SK-N-SH (cell line): Measurements from ENCODE around the gene TMEM184A. TPM values are rescaled to one million over a fixed set of nuclear protein-coding genes. Genes with fewer than 3 reads are reported as not detected.
A peak's percentile ranks its signal among the peaks of the same experiment; 100 is the strongest.

Source experiments
- CTCF ChIA-PET: fragments of 300-600, 350-600 bp; formaldehyde crosslinking; extraction: SDS; loops from one replicate; lab custom pipeline; 2021; lab: Yijun Ruan, JAX
- POLR2A ChIA-PET: fragments of 350-600 bp; sonication (Branson Sonifier 250); formaldehyde crosslinking; extraction: SDS; loops from one replicate; lab custom pipeline; 2020; ENCODE audit warnings: antibody characterized with exemption, inconsistent platforms; lab: Yijun Ruan, JAX
- DNase-seq: peaks from one replicate; pipeline ENCODE4 v3.0.0; 2012
- H2AFZ ChIP-seq: fragments of 200-600 bp; sonication (generic); 2 replicates; pipeline ENCODE4 v1.8.1; 2016; ENCODE audit warnings: antibody characterized with exemption, mild to moderate bottlenecking, low read depth
- H3F3A ChIP-seq: fragments of 200-600 bp; sonication (generic); replicated peaks from 2 replicates; pipeline ENCODE3; 2016; ENCODE audit warnings: antibody characterized with exemption, mild to moderate bottlenecking; ENCODE audit not compliant: insufficient read depth
- H3K27ac ChIP-seq, 2 experiments: fragments of 200-500 bp in 1 of 2; fragments of 200-600 bp in 1 of 2; sonication (Bioruptor generic) in 1 of 2; sonication (generic), shearing (Covaris generic) in 1 of 2; 2 replicates each; pipeline versions ENCODE4 v1.5.1 to v1.6.1; 2014 to 2016; ENCODE audit warnings: low read depth in 2 of 2, inconsistent platforms in 1 of 2, low read length in 1 of 2, mild to moderate bottlenecking in 1 of 2, mixed read lengths in 1 of 2
- H3K27me3 ChIP-seq: fragments of 200-600 bp; sonication (generic), shearing (Covaris generic); 2 replicates; pipeline ENCODE4 v1.6.1; 2016; ENCODE audit warnings: mixed run types; ENCODE audit not compliant: insufficient read depth
- H3K36me3 ChIP-seq, 2 experiments: fragments of 200-500 bp in 1 of 2; fragments of 200-600 bp in 1 of 2; sonication (Bioruptor generic) in 1 of 2; sonication (generic) in 1 of 2; replicated peaks in 1 of 2; 2 replicates each; pipeline versions ENCODE3 to v1.5.1; 2014 to 2016; ENCODE audit warnings: low read length in 1 of 2, mild to moderate bottlenecking in 1 of 2; ENCODE audit not compliant: insufficient read depth in 2 of 2, control insufficient read depth in 1 of 2
- H3K4me1 ChIP-seq, 2 experiments: fragments of 200-500 bp in 1 of 2; fragments of 200-600 bp in 1 of 2; sonication (Bioruptor generic) in 1 of 2; sonication (generic), shearing (Covaris generic) in 1 of 2; 2 replicates each; pipeline versions ENCODE4 v1.5.1 to v1.6.1; 2014 to 2016; ENCODE audit warnings: low read depth in 1 of 2, low read length in 1 of 2, mixed run types in 1 of 2; ENCODE audit not compliant: insufficient read depth in 2 of 2, control insufficient read depth in 1 of 2
- H3K4me2 ChIP-seq: fragments of 200-600 bp; sonication (generic), shearing (Covaris generic); 2 replicates; pipeline ENCODE4 v1.6.1; 2017; ENCODE audit warnings: mixed run types
- H3K4me3 ChIP-seq, 2 experiments: fragments of 200-500 bp in 1 of 2; fragments of 200-600 bp in 1 of 2; sonication (Bioruptor generic) in 1 of 2; sonication (generic), shearing (Covaris generic) in 1 of 2; 2 replicates each; pipeline versions ENCODE4 v1.5.1 to v1.8.1; 2014 to 2016; ENCODE audit warnings: low read depth in 2 of 2, inconsistent platforms in 1 of 2, low read length in 1 of 2, mild to moderate bottlenecking in 1 of 2, mixed read lengths in 1 of 2, moderate library complexity in 1 of 2
- H3K79me2 ChIP-seq: fragments of 200-600 bp; sonication (generic); 2 replicates; pipeline ENCODE4 v1.8.1; 2017; ENCODE audit warnings: mild to moderate bottlenecking; ENCODE audit not compliant: insufficient read depth
- H3K9ac ChIP-seq: fragments of 200-600 bp; sonication (generic); 2 replicates; pipeline ENCODE4 v1.6.1; 2017; ENCODE audit warnings: mixed run types
- H3K9me2 ChIP-seq: fragments of 200-600 bp; sonication (generic); 2 replicates; pipeline ENCODE4 v1.6.1; 2017; ENCODE audit warnings: mixed run types
- H3K9me3 ChIP-seq: fragments of 200-600 bp; sonication (generic); 2 replicates; pipeline ENCODE4 v1.6.1; 2017; ENCODE audit warnings: mixed run types, mild to moderate bottlenecking, moderate library complexity
- H4K20me1 ChIP-seq: fragments of 200-600 bp; sonication (generic); 2 replicates; pipeline ENCODE4 v1.6.1; 2017; ENCODE audit warnings: mild to moderate bottlenecking, mixed run types; ENCODE audit not compliant: insufficient read depth
- CHD2 ChIP-seq: fragments of 150-350 bp; IDR thresholded peaks from 2 replicates; pipeline ENCODE4 v1.6.1; 2018; ENCODE audit warnings: low read length; ENCODE audit not compliant: partially characterized antibody
- CTCF ChIP-seq: fragments of 200-600 bp; sonication (generic); IDR thresholded peaks from 2 replicates; pipeline ENCODE4 v1.6.1; 2017; ENCODE audit warnings: antibody characterized with exemption, mild to moderate bottlenecking, moderate library complexity
- FOSL2 ChIP-seq: IDR thresholded peaks from 2 replicates; pipeline ENCODE4 v1.4.0; 2012; ENCODE audit warnings: low read depth, mild to moderate bottlenecking, moderate library complexity, borderline replicate concordance
- FOXM1 ChIP-seq: IDR thresholded peaks from 2 replicates; pipeline ENCODE4 v1.4.0; 2012; ENCODE audit warnings: low read depth, mild to moderate bottlenecking
- GATA2 ChIP-seq: sonication (generic); formaldehyde crosslinking; IDR thresholded peaks from 2 replicates; pipeline ENCODE4 v1.5.0; 2020; ENCODE audit warnings: mild to moderate bottlenecking, missing genetic modification reagents
- IRF3 ChIP-seq: fragments of 150-350 bp; IDR thresholded peaks from 2 replicates; pipeline ENCODE4 v1.6.1; 2016; ENCODE audit warnings: mild to moderate bottlenecking, low read depth, low read length
- MEF2A ChIP-seq: IDR thresholded peaks from 2 replicates; pipeline ENCODE4 v1.4.0; 2012; ENCODE audit warnings: low read depth, borderline replicate concordance
- MXI1 ChIP-seq: IDR thresholded peaks from 2 replicates; pipeline ENCODE4 v1.6.1; 2012; ENCODE audit warnings: mild to moderate bottlenecking, low read depth, low read length, improper control_type of control experiment
- NFIC ChIP-seq: IDR thresholded peaks from 2 replicates; pipeline ENCODE4 v1.4.0; 2012; ENCODE audit warnings: borderline replicate concordance
- RXRA ChIP-seq: IDR thresholded peaks from 2 replicates; pipeline ENCODE4 v1.4.0; 2012; ENCODE audit warnings: low read depth, mild to moderate bottlenecking, borderline replicate concordance
- SIN3A ChIP-seq: IDR thresholded peaks from 2 replicates; pipeline ENCODE4 v1.6.1; 2012; ENCODE audit warnings: low read depth, mild to moderate bottlenecking, low read length, moderate library complexity, borderline replicate concordance
- USF1 ChIP-seq: IDR thresholded peaks from 2 replicates; pipeline ENCODE4 v1.4.0; 2012; ENCODE audit warnings: low read depth, borderline replicate concordance
- YY1 ChIP-seq: IDR thresholded peaks from 2 replicates; pipeline ENCODE4 v1.4.0; 2012; ENCODE audit warnings: low read depth, mild to moderate bottlenecking
- WGBS: methylation state at CpG from one replicate; pipeline ENCODE4 v1.1.6; 2017; ENCODE audit warnings: low lambda C conversion rate; 5-methylcytosine and 5-hydroxymethylcytosine counted together
- polyA plus RNA-seq, 3 experiments: library from polyadenylated mRNA; depleted of rRNA; stranded (reverse); fragments of >200 nt; gene quantifications; 2 replicates each; pipeline ENCODE4 v1.2.3, GENCODE V29; 2012
- TF ChIP-seq, protein P1 (sequence below): IDR thresholded peaks from 2 replicates; pipeline ENCODE4 v1.4.0; 2012; ENCODE audit warnings: low read depth, borderline replicate concordance
- TF ChIP-seq, protein P2 (sequence below): IDR thresholded peaks from 2 replicates; pipeline ENCODE4 v1.4.0; 2012; ENCODE audit warnings: low read depth

The TMEM184A gene
- polyA plus RNA-seq, 1 of the 3 experiments (the other 2 are of a cell fraction), result 1.5 TPM

GRCh38 chr7:1514407-1514806, 41.6 kb downstream of the TMEM184A start (continued):
- TF ChIP-seq, protein P1, sequence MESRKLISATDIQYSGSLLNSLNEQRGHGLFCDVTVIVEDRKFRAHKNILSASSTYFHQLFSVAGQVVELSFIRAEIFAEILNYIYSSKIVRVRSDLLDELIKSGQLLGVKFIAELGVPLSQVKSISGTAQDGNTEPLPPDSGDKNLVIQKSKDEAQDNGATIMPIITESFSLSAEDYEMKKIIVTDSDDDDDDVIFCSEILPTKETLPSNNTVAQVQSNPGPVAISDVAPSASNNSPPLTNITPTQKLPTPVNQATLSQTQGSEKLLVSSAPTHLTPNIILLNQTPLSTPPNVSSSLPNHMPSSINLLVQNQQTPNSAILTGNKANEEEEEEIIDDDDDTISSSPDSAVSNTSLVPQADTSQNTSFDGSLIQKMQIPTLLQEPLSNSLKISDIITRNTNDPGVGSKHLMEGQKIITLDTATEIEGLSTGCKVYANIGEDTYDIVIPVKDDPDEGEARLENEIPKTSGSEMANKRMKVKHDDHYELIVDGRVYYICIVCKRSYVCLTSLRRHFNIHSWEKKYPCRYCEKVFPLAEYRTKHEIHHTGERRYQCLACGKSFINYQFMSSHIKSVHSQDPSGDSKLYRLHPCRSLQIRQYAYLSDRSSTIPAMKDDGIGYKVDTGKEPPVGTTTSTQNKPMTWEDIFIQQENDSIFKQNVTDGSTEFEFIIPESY, result no peak
- TF ChIP-seq USF1 (no peak), FOXM1 (no peak), NFIC (no peak)

DNA sequence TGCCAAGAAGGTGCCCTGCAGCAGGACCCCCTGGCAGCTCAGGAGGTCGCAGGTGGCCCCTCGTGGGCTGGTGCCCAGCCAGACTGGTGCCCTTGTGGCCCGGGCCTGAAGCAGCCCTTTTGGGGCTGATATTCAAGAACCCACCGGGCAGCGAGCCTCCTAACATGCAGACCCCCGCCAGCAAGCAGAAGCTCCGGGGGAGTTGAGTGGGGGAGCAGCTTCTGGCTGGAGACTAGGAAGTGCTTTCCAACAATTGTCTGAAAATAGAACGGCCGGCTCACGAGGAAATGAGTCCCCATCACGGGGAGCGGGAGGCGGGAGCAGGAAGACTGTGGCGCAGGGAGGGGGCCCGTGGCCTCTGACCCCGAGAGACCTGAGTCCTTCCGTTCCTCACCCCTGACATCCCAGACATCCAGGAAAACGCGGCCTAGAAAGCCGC, 42.3 kb downstream of the TMEM184A start:
- no peak for DNase-seq
- no peaks in the 10 kb centered on the region for H3K79me2 ChIP-seq
- H3F3A ChIP-seq, result no peaks in the 10 kb centered on the region
- H3K27me3 ChIP-seq, result no peaks in the 10 kb centered on the region
- POLR2A ChIA-PET, result no interaction called here
- H2AFZ ChIP-seq, result peak overlapping the region; percentile 54
- H3K36me3 ChIP-seq, result no peaks in the 10 kb centered on the region
- H3K9ac ChIP-seq, result no peak overlapping the region; the same call in 1 of the 2 replicates
- TF ChIP-seq YY1, result no peak
- TF ChIP-seq, all 33 proteins: peak for 0
- Histone ChIP-seq H3K4me3 (no peak overlapping the region), H3K9me3 (no peaks in the 10 kb centered on the region), H3K4me2 (no peak overlapping the region), H4K20me1 (no peaks in the 10 kb centered on the region), H3K27ac (peak overlapping the region in 1 of 2 experiments; percentile 13; a peak in 1 of 4 replicates), H3K4me1 (peaks cover 0 to 4% of the 10 kb centered on the region in 2 experiments; a peak in 1 of 4 replicates), H3K9me2 (no peaks in the 10 kb centered on the region)
- CTCF ChIA-PET, result interaction anchor here (0.8 to 3.6 kb wide), 4 partner anchors 8 to 39 kb away, joined by 3 to 18 read pairs (median 4); partner anchors contain the start of gene INTS1
- 84% methylated on average over 20 of the region's 20 CpGs for WGBS

DNA sequence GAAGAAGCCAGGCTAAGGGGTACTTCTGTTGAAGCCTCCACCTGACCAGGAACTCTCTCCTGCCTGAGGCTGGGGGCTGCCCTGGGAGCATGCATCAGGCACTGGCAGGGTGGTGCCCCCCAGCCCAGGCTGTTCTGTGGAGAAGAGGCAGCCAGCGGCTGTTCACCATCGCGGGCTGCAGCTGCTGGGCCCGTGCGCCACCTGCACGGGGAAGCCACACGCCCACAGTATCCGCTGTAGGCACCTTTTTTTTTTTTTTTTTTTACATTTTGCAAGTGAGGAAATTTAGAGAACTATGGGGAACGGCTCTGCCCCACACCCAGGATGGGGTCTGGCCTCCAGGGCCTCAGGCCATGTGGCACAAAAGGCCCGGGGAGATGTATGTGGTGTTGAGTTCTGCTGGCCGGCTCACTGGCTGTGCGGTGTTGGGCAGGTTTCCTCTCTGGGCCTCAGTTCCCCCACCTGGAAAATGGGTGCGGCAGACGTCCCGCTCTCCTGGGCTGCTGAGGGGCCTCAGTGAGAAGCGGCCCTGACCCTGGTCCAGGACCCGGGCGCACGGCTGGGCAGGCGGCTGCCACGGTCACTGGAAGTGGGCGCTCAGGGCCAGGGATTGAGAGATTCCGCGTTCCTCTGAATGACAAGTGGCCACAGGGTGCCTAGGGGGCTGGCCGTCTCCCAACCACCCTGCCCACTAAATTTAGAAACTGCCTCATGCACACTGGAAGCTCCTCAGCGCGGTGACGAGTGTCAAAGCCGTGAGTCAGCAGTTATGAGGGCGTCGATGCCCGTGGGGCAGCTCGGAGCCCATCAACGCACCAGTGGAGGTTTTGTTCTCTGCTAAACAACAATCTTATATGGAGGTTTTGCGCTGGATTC, 43.0 kb downstream of the TMEM184A start:
- Histone ChIP-seq H3K4me1 (peaks cover 0 to 4% of the 10 kb centered on the region in 2 experiments; a peak in 1 of 4 replicates), H3K36me3 (no peaks in the 10 kb centered on the region), H3K27me3 (no peaks in the 10 kb centered on the region), H3K4me2 (no peak overlapping the region), H3K4me3 (no peak overlapping the region), H3K27ac (peak overlapping the region in 1 of 2 experiments; percentile 13; a peak in 1 of 4 replicates), H3K79me2 (no peaks in the 10 kb centered on the region), H2AFZ (peak overlapping the region; percentile 54), H3K9me2 (no peaks in the 10 kb centered on the region), H3F3A (peaks cover 1% of the 10 kb centered on the region), H3K9ac (no peak overlapping the region; the same call in 1 of the 2 replicates), H3K9me3 (no peaks in the 10 kb centered on the region), H4K20me1 (no peaks in the 10 kb centered on the region)
- no peak for DNase-seq
- ChIA-PET CTCF (interaction anchor here (0.8 to 3.6 kb wide), 4 partner anchors 7 to 39 kb away, joined by 3 to 18 read pairs (median 4); partner anchors contain the start of gene INTS1), POLR2A (no interaction called here)
- WGBS, result 68% methylated on average over 35 of the region's 35 CpGs
- TF ChIP-seq, protein P2, sequence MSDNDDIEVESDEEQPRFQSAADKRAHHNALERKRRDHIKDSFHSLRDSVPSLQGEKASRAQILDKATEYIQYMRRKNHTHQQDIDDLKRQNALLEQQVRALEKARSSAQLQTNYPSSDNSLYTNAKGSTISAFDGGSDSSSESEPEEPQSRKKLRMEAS, result 0 out of 2 replicates have a peak, but pooled peaks have one; percentile 39
- TF ChIP-seq FOSL2 (peak; percentile 27; the same call in 1 of the 2 replicates), MXI1 (no peak), GATA2 (CRISPR knock-in tag) (no peak), IRF3 (no peak), RXRA (no peak), USF1 (no peak), CTCF (no peak), FOXM1 (no peak), CHD2 (no peak), SIN3A (no peak), MEF2A (peak; percentile 85; the same call in 1 of the 2 replicates)
